Measurements from ENCODE around the gene CALHM2.

Gene CALHM2

GRCh38 chr10:103444478-103444877 lies 7.7 kb downstream of the CALHM2 start:
- no peak for TF ChIP-seq CTCF (IDR thresholded peaks at IDR 0.05; ENCODE audit: low read depth, low read length, missing control alignments)
- no peak for DNase-seq (ENCODE audit: low read depth)
- no peak overlapping the region for H3K4me3 ChIP-seq (ENCODE audit: low read depth, low read length)

GRCh38 chr10:103443475-103444185 lies 8.5 kb downstream of the CALHM2 start:
- no peak for TF ChIP-seq CTCF (IDR thresholded peaks at IDR 0.05; ENCODE audit: low read depth, low read length, missing control alignments)
- no peak for DNase-seq (ENCODE audit: low read depth)
- H3K4me3 ChIP-seq (ENCODE audit: low read depth, low read length): no peak overlapping the region

- no peak overlapping the region for H3K4me3 ChIP-seq (ENCODE audit: low read depth, low read length)
- no peak for DNase-seq (ENCODE audit: low read depth)
- TF ChIP-seq CTCF (IDR thresholded peaks at IDR 0.05; ENCODE audit: low read depth, low read length, missing control alignments): no peak
Measured at GRCh38 chr10:103442031-103442461, 10.1 kb downstream of the CALHM2 start.

- H3K4me3 ChIP-seq (ENCODE audit: low read depth, low read length): no peak overlapping the region
- no peak for DNase-seq (ENCODE audit: low read depth)
- TF ChIP-seq CTCF (IDR thresholded peaks at IDR 0.05; ENCODE audit: low read depth, low read length, missing control alignments): no peak
Measured at GRCh38 chr10:103441611-103442010, 10.6 kb downstream of the CALHM2 start.

- H3K4me3 ChIP-seq (ENCODE audit: low read depth, low read length): no peak overlapping the region
- DNase-seq (ENCODE audit: low read depth): no peak
- TF ChIP-seq CTCF (IDR thresholded peaks at IDR 0.05; ENCODE audit: low read depth, low read length, missing control alignments): no peak
Measured at GRCh38 chr10:103441206-103441605, 11.0 kb downstream of the CALHM2 start.

GRCh38 chr10:103440416-103440815 lies 11.8 kb downstream of the CALHM2 start:
- TF ChIP-seq CTCF (IDR thresholded peaks at IDR 0.05; ENCODE audit: low read depth, low read length, missing control alignments): no peak
- DNase-seq (ENCODE audit: low read depth): no peak
- no peak overlapping the region for H3K4me3 ChIP-seq (ENCODE audit: low read depth, low read length)

- DNase-seq (ENCODE audit: low read depth): no peak
- TF ChIP-seq CTCF (IDR thresholded peaks at IDR 0.05; ENCODE audit: low read depth, low read length, missing control alignments): no peak
- H3K4me3 ChIP-seq (ENCODE audit: low read depth, low read length): no peak overlapping the region
Measured at GRCh38 chr10:103439776-103440175, 12.4 kb downstream of the CALHM2 start.

Measured in GM12864 (cell line).